DMS53 treated with DMSO at 0.1 percent for 48 hours (cell line): ENCODE results near the gene OOSP1.
A peak's percentile ranks its signal among the peaks of the same experiment; 100 is the strongest.
"Not testable (repeated sequence)": the region's sequence is repeated elsewhere in the genome, so short reads cannot be mapped to it uniquely, and the experiment has no call there.

Experiments
- DNase-seq: peaks from one replicate; lab custom pipeline; 2025; ENCODE audit not compliant: unreplicated experiment; lab: John Stamatoyannopoulos, UW

Gene OOSP1

DNA sequence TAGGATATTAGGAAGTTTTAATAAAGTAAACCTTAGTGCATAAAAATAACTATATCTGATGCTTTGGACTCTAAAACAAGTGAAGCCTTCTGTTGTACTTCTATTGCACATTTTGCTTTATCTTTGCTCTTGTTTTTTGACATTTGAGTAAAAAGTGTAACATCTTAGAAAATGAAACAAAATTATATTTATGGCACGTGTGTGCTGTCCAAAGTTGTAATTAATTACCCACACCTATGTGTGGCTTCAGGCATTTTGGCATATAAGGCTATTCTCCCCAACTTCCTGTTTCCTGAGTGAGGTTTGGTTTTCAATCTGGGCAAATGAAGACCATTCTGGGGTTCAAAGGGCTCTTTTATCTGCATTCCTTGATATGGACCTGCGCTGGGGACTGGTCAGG is at the start of gene OOSP1:
TSS of gene OOSP1 (plus strand) at position 301 of the 400 bp plus-strand sequence. CDS start at position 324, 23 bp downstream.
- no peak for DNase-seq

DNA sequence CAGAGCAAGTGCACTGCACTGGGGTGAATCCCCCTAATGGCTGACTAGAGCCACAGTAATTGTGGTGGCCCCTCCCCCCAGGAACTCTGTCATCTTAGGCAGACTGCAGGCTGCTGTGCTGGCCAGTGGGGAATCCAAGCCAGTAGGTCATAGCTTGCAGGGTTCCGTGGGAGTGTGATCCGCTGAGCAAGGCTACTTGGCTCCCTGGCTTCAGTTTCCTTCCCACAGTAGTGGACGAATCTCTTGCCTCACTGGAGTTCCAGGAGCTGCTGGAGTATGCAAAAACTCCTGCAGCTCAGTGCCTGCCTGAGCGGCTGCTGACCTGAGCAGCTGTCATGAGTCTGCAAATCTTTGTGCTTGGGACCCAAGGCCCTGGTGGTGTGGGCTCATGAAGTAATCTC is 46.5 kb upstream of the OOSP1 start:
- no peak for DNase-seq

- no peak for DNase-seq
Observed at GRCh38 chr11:59894616-59895015, 43.6 kb upstream of the OOSP1 start.

DNA sequence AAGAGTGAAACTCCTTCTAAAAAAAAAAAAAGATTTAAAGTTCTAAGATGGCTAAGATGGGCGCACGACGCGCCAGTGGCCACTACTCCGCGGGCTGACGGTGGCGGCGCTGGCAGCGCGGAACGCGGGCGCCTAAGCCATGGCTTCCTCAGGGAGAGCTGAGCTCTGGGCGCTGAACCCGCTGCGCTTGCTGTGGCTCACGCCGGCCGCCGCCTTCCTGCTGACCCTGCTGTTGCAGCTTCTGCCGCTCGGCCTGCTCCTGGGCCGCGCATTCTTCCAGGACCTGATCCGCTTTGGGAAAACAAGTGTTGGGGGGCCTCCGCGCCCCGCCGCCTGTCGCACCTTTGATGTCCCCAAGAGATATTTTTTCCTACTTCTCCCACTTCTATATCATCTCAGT is 40.2 kb upstream of the OOSP1 start:
- DNase-seq, result no peak

- DNase-seq, result no peak
Observed at GRCh38 chr11:59898650-59899049, 39.6 kb upstream of the OOSP1 start.

DNA sequence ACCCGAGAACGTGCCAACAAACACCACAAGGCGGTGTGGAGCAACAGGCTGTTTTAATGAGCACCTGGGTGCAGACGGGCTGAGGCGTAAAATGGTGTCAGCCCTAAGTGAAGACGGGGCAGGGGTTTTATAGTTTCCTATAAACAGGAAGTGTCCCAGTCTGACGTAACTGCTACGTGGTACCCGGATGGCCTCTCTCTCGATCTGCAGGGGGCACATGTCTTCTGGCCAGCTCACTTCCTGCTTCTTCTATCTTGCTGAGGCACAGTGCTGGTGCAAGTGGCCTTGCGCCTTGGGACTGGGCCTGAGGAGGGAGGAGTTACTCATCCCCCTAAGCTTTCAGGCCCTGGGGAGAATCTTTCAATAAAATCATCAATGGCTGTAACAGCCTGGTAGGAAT is 38.7 kb upstream of the OOSP1 start:
- DNase-seq, result no peak

GRCh38 chr11:59900366-59901126 is 37.7 kb upstream of the OOSP1 start:
- DNase-seq, result no peak

DNA sequence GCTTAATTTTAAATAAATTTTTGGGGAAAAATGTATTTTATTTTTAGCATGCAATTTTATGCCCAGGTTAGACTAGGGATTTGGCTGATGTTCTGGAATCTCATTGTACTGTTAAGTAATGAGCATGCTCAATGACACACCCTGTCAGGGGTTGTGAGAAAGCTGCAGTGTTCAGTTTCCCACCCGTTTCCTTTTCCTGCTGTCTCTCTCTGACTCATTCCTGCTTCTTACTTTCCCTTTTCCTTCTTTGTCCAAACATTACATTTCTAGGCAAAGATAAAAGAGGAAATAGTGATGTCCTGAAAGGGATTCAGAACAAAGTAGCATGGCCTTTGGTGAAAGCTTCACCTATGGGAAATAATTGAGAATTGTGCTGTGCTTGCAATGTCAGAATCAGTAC is 36.9 kb upstream of the OOSP1 start:
- no peak for DNase-seq

DNA sequence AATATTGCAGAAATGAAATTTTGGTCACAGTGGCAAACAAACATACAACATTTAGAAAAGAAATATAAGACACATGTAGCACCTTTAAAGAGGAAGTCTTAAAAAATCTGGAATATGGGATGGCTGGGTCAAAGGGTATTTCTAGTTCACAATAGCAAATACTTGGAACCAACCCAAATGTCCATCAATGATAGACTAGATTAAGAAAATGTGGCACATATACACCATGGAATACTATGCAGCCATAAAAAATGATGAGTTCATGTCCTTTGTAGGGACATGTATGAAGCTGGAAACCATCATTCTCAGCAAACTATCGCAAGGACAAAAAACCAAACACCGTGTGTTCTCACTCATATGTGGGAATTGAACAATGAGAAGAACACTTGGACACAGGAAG is 34.7 kb upstream of the OOSP1 start:
- not testable (repeated sequence) for DNase-seq

DNA sequence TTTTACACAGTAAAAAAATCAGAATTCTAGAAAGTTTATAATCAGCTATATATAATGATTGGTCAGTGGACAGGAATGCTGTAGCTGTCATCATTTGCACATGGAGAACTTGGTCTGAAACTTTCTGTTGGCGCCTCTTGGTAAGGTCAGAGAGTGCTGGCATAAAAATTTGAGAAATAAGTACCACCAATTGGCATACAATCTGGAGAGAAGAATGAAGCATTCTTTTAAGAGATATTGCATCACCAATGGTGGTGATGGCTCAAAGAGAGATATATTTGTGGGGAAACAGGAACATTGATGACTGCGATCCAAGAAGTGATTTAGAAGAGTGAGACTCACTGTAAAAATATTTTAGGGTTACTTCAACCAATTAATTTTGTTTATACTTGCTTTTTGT is 19.8 kb upstream of the OOSP1 start:
- no peak for DNase-seq

DNA sequence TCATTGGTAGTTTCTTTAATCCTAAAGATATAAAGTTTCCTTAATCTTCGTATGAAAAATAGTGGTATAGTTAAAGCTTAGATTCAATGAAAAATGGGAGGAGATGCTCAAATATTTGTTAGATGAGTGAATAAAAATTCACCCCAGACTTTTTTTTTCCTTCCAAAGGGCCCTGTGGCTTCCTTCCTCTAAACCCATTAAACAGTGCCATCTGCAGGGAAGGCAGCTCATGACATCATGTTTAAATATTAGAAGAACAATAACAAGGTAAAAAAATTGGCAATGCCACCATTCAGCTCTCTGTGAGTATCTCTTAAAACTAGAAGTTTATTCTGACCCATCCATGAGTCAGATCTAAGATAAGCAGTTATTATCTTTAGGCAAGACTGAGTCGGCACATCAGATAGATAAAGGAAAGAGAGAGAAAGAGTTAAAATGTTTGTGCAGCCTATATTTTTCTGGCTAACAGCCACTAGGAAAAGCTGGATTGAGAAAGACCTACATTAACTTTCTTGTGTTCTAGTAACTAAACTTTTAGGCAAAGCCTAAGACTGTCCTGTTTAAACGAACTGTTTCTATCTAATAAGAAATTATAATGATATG is 19.1 kb upstream of the OOSP1 start:
- peak; percentile 42 for DNase-seq

DNA sequence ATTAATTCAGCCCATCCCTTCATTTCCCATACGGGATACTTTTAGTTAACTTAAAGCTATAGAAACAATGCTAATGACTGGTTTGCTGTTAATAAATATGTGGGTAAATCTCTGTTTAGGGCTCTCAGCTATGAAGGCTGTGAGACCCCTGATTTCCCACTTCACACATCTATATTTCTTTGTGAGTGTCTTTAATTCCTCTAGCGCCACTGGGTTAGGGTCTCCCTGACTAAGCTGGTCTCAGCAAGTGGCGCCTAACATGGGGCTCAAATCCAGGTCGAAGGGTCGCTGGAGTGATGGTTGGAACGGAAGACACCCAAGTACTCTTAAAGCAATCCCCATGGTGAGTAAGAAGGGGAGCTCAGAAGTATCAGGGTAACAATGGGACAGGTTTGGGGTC is 14.4 kb upstream of the OOSP1 start:
- no peak for DNase-seq

- no peak for DNase-seq
Observed at GRCh38 chr11:59931688-59932087, 6.5 kb upstream of the OOSP1 start.

- DNase-seq, result no peak
Observed at GRCh38 chr11:59938718-59939117, 486 bp downstream of the OOSP1 start.

DNA sequence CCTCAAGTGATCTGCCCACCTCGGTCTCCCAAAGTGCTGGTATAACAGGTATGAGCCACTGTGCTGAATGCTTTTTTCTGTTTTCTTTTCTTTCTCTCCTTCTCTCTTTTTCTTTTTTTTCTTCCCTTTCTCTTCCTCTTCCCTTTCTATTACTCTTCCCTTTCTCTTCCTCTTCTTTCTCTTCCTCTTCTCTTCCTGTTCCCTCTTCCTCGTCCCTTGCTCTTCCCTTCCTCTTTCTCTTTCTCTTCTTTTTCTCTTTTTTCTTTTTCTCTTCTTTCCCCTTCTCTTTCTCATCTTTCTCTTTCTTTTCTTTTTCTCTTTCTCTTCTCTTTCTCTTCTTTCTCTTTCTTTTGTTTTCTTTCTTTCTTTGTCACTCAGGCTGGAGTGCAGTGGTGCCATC is 1.2 kb downstream of the OOSP1 start:
- DNase-seq, result no peak

DNA sequence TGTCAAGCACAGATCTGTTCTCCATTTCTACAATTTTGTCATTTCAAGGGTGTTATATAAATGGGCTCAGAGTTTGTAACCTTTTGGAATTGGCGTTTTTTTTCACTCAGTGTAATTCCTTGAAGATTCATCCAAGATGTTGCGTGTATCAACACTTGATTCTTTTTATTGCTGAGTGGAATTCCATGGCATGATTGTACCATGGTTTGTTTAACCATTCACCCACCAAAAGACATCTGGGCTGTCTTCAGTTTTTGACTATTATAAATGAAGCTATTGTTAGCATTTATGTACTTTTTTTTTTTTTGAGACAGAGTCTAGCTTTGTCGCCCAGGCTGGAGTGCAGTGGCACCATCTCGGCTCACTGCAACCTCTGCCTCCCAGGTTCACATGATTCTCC is 2.9 kb downstream of the OOSP1 start:
- no peak for DNase-seq

GRCh38 chr11:59943997-59944714 is 5.9 kb downstream of the OOSP1 start:
- DNase-seq, result no peak

GRCh38 chr11:59944720-59945119 is 6.5 kb downstream of the OOSP1 start:
- DNase-seq, result no peak

GRCh38 chr11:59953463-59954218 is 15.4 kb downstream of the OOSP1 start:
- DNase-seq, result no peak

DNA sequence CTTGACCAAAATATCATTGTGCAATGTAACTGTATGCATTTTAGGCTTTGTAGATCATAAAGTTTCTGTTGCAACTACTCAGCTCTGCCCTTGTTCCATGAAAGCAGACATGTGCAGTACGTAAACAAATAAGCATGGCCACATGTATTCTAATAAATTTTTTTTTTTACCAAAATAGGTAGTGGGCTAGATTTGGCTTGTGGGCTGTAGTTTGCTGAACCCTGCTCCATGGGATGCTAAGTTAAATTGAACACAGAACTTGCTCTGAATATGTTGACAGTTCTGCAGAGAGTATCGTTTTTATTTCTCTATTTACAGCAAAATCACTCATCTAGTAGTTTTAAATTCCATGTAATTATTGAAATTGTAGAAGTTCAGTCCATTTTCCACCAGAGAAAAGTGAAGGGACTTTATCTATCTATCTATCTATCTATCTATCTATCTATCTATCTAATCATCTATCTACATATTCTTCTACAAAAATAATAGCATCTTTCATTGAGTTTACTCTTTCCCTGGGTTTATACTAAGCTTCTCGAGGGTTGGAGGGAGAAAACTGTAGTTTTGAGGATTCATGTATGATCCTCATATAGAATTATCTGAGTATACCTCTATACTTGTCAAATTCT is 16.1 kb downstream of the OOSP1 start:
- no peak for DNase-seq

- DNase-seq, result no peak
Observed at GRCh38 chr11:59957094-59957493, 18.9 kb downstream of the OOSP1 start.
